HG03378 (cell line): ENCODE data around the gene MAST1.
"Not testable (repeated sequence)": the region's sequence is repeated elsewhere in the genome, so short reads cannot be mapped to it uniquely, and the experiment has no call there.

Source experiments
- ATAC-seq: cut with Tn5 transposase; IDR thresholded peaks from one replicate; pipeline ENCODE4 v1.9.1; 2021; ENCODE audit warnings: mild to moderate bottlenecking, moderate library complexity; ENCODE audit not compliant: unreplicated experiment

MAST1 gene

GRCh38 chr19:12838182-12838885, at the start of gene MAST1:
MAST1 (plus strand) TSS chr19:12838515; CDS start chr19:12838573, 58 bp downstream.
- no peak for ATAC-seq

GRCh38 chr19:12788682-12789097, 49.6 kb upstream of the MAST1 start:
- ATAC-seq: no peak

- ATAC-seq: no peak
Observed at GRCh38 chr19:12789098-12789903, 49.0 kb upstream of the MAST1 start.

GRCh38 chr19:12789904-12790619, 48.3 kb upstream of the MAST1 start:
- peak; percentile 29 for ATAC-seq

GRCh38 chr19:12790628-12791344, 47.5 kb upstream of the MAST1 start:
- ATAC-seq: no peak

GRCh38 chr19:12791345-12792050, 46.8 kb upstream of the MAST1 start, which contains the start of gene JUNB:
JUNB (plus strand) TSS chr19:12791486; CDS start chr19:12791772, 286 bp downstream.
- ATAC-seq: no peak

GRCh38 chr19:12792051-12792852, 46.1 kb upstream of the MAST1 start:
- no peak for ATAC-seq

GRCh38 chr19:12792853-12793289, 45.4 kb upstream of the MAST1 start:
- no peak for ATAC-seq

GRCh38 chr19:12793290-12794195, 44.8 kb upstream of the MAST1 start:
- ATAC-seq: peak; percentile 23

- no peak for ATAC-seq
Observed at GRCh38 chr19:12794196-12794941, 43.9 kb upstream of the MAST1 start.

- no peak for ATAC-seq
Observed at GRCh38 chr19:12794971-12795381, 43.3 kb upstream of the MAST1 start.

- ATAC-seq: no peak
Observed at GRCh38 chr19:12796146-12797071, 41.9 kb upstream of the MAST1 start.

GRCh38 chr19:12797141-12797587, 41.2 kb upstream of the MAST1 start:
- ATAC-seq: no peak

GRCh38 chr19:12797607-12798006, 40.7 kb upstream of the MAST1 start:
- ATAC-seq: not testable (repeated sequence)

GRCh38 chr19:12799742-12800465, 38.4 kb upstream of the MAST1 start:
- no peak for ATAC-seq

GRCh38 chr19:12800466-12800770, 37.9 kb upstream of the MAST1 start:
- ATAC-seq: no peak
